Measurements from ENCODE around the gene IBA57.

The IBA57 gene

GRCh38 chr1:228198977-228199590, 33.5 kb downstream of the IBA57 start:
- TF ChIP-seq CTCF (IDR thresholded peaks at IDR 0.05; ENCODE audit: low read depth, low read length) = no peak
- no peak for DNase-seq
- H3K9me3 ChIP-seq = peaks cover 8% of the 10 kb centered on the region
- H3K4me3 ChIP-seq (ENCODE audit: low read depth, low read length) = no peak overlapping the region
- no peaks in the 10 kb centered on the region for H3K27me3 ChIP-seq
- H3K36me3 ChIP-seq = no peaks in the 10 kb centered on the region
- H3K4me1 ChIP-seq = no peaks in the 10 kb centered on the region

- Histone ChIP-seq H3K9me3 (no peaks in the 10 kb centered on the region; the same call in 1 of the 2 replicates), H3K4me3 (ENCODE audit: low read depth, low read length) (no peak overlapping the region), H3K36me3 (no peaks in the 10 kb centered on the region), H3K27me3 (no peaks in the 10 kb centered on the region), H3K4me1 (no peaks in the 10 kb centered on the region)
- no peak for DNase-seq
- no peak for TF ChIP-seq CTCF (IDR thresholded peaks at IDR 0.05; ENCODE audit: low read depth, low read length)
These were observed 39.4 kb downstream of the IBA57 start for GRCh38 chr1:228204958-228205357.

- Histone ChIP-seq H3K4me3 (ENCODE audit: low read depth, low read length) (no peak overlapping the region), H3K9me3 (no peaks in the 10 kb centered on the region), H3K27me3 (no peaks in the 10 kb centered on the region), H3K36me3 (no peaks in the 10 kb centered on the region), H3K4me1 (no peaks in the 10 kb centered on the region)
- DNase-seq = no peak
- no peak for TF ChIP-seq CTCF (IDR thresholded peaks at IDR 0.05; ENCODE audit: low read depth, low read length)
These were observed 40.2 kb downstream of the IBA57 start for GRCh38 chr1:228205526-228206436.

GRCh38 chr1:228206582-228207351, 41.2 kb downstream of the IBA57 start:
- no peaks in the 10 kb centered on the region for H3K27me3 ChIP-seq
- H3K9me3 ChIP-seq = no peaks in the 10 kb centered on the region
- no peak overlapping the region for H3K4me3 ChIP-seq (ENCODE audit: low read depth, low read length)
- TF ChIP-seq CTCF (IDR thresholded peaks at IDR 0.05; ENCODE audit: low read depth, low read length) = no peak
- DNase-seq = no peak
- H3K4me1 ChIP-seq = no peaks in the 10 kb centered on the region
- no peaks in the 10 kb centered on the region for H3K36me3 ChIP-seq

- Histone ChIP-seq H3K4me1 (no peaks in the 10 kb centered on the region), H3K9me3 (no peaks in the 10 kb centered on the region), H3K27me3 (no peaks in the 10 kb centered on the region), H3K36me3 (no peaks in the 10 kb centered on the region), H3K4me3 (ENCODE audit: low read depth, low read length) (no peak overlapping the region)
- TF ChIP-seq CTCF (IDR thresholded peaks at IDR 0.05; ENCODE audit: low read depth, low read length) = no peak
- DNase-seq = no peak
These were observed 41.8 kb downstream of the IBA57 start for GRCh38 chr1:228207381-228207810.
